Bronchial epithelial cell (primary cell): ENCODE results near the gene CHCT1. TPM values are rescaled to one million over a fixed set of nuclear protein-coding genes. Genes with fewer than 3 reads are reported as not detected.

Source experiments
- DNase-seq: peaks from one replicate; pipeline ENCODE4 v3.0.0-alpha.2; 2010; ENCODE audit warnings: low read depth
- FAIRE-seq: peaks from 2 replicates; lab custom pipeline; 2011; peaks lifted over from hg19 to GRCh38; lab: Jason Lieb, UNC
- H3K27me3 ChIP-seq: 2 replicates; pipeline ENCODE4 v1.5.1; 2011; ENCODE audit warnings: low read length; ENCODE audit not compliant: control insufficient read depth, insufficient read depth
- H3K36me3 ChIP-seq: 2 replicates; pipeline ENCODE4 v1.5.1; 2011; ENCODE audit warnings: low read length; ENCODE audit not compliant: control insufficient read depth, insufficient read depth
- H3K4me3 ChIP-seq: 2 replicates; pipeline ENCODE4 v1.5.1; 2011; ENCODE audit warnings: mild to moderate bottlenecking, low read depth, low read length, control low read depth
- total RNA-seq: library from RNA; depleted of rRNA; stranded (reverse); fragments of >200 nt; gene quantifications from 2 replicates; pipeline ENCODE4 v1.2.1, GENCODE V29; 2014
- TF ChIP-seq, protein P1 (sequence below): IDR thresholded peaks from 2 replicates; pipeline ENCODE4 v1.5.1; 2011; ENCODE audit warnings: mild to moderate bottlenecking, moderate library complexity, low read length, control low read depth, inconsistent platforms; ENCODE audit not compliant: insufficient read depth, severe bottlenecking

Gene CHCT1
- total RNA-seq, 1 donor from 2014 or later = not detected

DNA sequence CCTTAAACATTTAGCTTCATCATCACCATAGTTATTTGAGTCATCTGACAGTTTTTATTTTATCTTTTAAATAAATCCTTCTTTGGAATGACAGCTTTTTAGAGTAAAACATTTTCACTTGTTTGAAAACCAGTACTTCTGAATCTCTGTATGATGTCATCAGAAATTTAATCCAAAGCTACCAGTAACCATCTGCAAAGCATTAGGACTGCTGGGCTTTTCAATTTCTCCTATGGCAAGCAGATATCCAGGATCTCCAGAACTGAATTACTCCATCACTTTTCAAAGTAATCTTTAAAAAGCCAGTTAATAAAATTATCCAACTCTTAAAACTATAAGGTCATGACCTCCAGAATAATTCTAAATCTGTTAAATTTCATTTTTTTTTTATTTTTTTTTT is 51.5 kb downstream of the CHCT1 start:
- no peak overlapping the region for H3K4me3 ChIP-seq
- no peak for DNase-seq
- TF ChIP-seq, protein P1, sequence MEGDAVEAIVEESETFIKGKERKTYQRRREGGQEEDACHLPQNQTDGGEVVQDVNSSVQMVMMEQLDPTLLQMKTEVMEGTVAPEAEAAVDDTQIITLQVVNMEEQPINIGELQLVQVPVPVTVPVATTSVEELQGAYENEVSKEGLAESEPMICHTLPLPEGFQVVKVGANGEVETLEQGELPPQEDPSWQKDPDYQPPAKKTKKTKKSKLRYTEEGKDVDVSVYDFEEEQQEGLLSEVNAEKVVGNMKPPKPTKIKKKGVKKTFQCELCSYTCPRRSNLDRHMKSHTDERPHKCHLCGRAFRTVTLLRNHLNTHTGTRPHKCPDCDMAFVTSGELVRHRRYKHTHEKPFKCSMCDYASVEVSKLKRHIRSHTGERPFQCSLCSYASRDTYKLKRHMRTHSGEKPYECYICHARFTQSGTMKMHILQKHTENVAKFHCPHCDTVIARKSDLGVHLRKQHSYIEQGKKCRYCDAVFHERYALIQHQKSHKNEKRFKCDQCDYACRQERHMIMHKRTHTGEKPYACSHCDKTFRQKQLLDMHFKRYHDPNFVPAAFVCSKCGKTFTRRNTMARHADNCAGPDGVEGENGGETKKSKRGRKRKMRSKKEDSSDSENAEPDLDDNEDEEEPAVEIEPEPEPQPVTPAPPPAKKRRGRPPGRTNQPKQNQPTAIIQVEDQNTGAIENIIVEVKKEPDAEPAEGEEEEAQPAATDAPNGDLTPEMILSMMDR = no peak
- no peaks in the 10 kb centered on the region for H3K36me3 ChIP-seq
- no peaks in the 10 kb centered on the region for H3K27me3 ChIP-seq
- no peak for FAIRE-seq

Other genes with a start within 250 kb of the CHCT1 start
- gene USP32, start 30.4 kb upstream of the CHCT1 start, total RNA-seq = 35.8 and 43.5 TPM in 2 replicates
- 15.5 and 17.3 TPM in 2 replicates for gene APPBP2, start 103.8 kb downstream of the CHCT1 start, total RNA-seq
- 3.2 and 3.8 TPM in 2 replicates for gene PPM1D, start 177.7 kb downstream of the CHCT1 start, total RNA-seq